ENCODE data around the gene LGR6. TPM values are rescaled to one million over a fixed set of nuclear protein-coding genes. Genes with fewer than 3 reads are reported as not detected.

Gene LGR6
- total and polyA plus RNA-seq, 10 of the 15 experiments (the other 5 are each of a cell fraction or from before 2014, with no cell fraction given) = not detected

GRCh38 chr1:202289009-202289408, 95.4 kb downstream of the LGR6 start:
- H4K20me1 ChIP-seq (ENCODE audit: control insufficient read depth, insufficient read depth) = no peaks in the 10 kb centered on the region
- in situ Hi-C loops (cut with MboI) (no loop called here), intact Hi-C loops (cut with micrococcal nuclease; ENCODE audit: unreplicated experiment) (no loop called here)
- ChIA-PET RAD21 (ENCODE audit: unreplicated experiment) (no interaction called here), CTCF (no interaction called here), SMC1A (ENCODE audit: uncharacterized antibody, unreplicated experiment) (interaction anchor here (1.6 kb wide), 1 partner anchor 8 kb away, joined by 4 read pairs; no protein-coding TSS in a partner anchor), POLR2A (no interaction called here)
- no peak overlapping the region for H2AFZ ChIP-seq (ENCODE audit: control insufficient read depth, low read depth, low read length)
- H3K27me3 ChIP-seq (replicated peaks in 1 of 2; ENCODE audit: control insufficient read depth in 2 of 2, insufficient read depth in 2 of 2, low read length in 1 of 2) = peaks cover 0 to 2% of the 10 kb centered on the region in 2 experiments; a peak in 2 of 4 replicates
- no peak for TF ChIP-seq IKZF2 (IDR thresholded peaks at IDR 0.05)
- TF ChIP-seq ZNF207 (IDR thresholded peaks at IDR 0.05; ENCODE audit: borderline replicate concordance) = no peak
- no peak for TF ChIP-seq NKRF (conservative IDR thresholded peaks at IDR 0.05)
- no peak for TF ChIP-seq YY1 (IDR thresholded peaks at IDR 0.05; ENCODE audit: low read depth, low read length)
- TF ChIP-seq ELK1 (IDR thresholded peaks at IDR 0.05; ENCODE audit: low read depth, low read length) = no peak
- no peak overlapping the region for H3K4me2 ChIP-seq (ENCODE audit: control insufficient read depth, insufficient read depth)
- no peaks in the 10 kb centered on the region for H3K36me3 ChIP-seq (ENCODE audit: control insufficient read depth in 2 of 2, insufficient read depth in 2 of 2, low read length in 1 of 2)
- no peak overlapping the region for H3K9ac ChIP-seq (ENCODE audit: control insufficient read depth, insufficient read depth, low read length)
- 14% methylated on average over 4 of the region's 4 CpGs for WGBS (ENCODE audit: insufficient coverage, insufficient replicate concordance, low lambda C conversion rate, missing lambda C conversion rate)
- H3K9me3 ChIP-seq (replicated peaks; ENCODE audit: control insufficient read depth, insufficient read depth, low read length) = no peaks in the 10 kb centered on the region
- FAIRE-seq (no peak), ATAC-seq (no peak), DNase-seq (ENCODE audit: low read depth, low spot score) (no peak)
- BruUV-seq (replicated peaks) = no TSS peak
- no peak overlapping the region for H3K27ac ChIP-seq (ENCODE audit: control insufficient read depth, insufficient read depth)
- H3K4me3 ChIP-seq = no peak overlapping the region
- H3K4me1 ChIP-seq (ENCODE audit: control insufficient read depth, insufficient read depth, low read length) = no peaks in the 10 kb centered on the region
- H3K79me2 ChIP-seq (ENCODE audit: control insufficient read depth, insufficient read depth, low read length) = no peaks in the 10 kb centered on the region
